Erythroblast (primary cell): Measurements from ENCODE around the gene NSRP1.

Source experiments
- GATA1 ChIP-seq: IDR thresholded peaks from 2 replicates; pipeline ENCODE4 v1.6.1; 2011; ENCODE audit warnings: low read depth, mild to moderate bottlenecking, control low read depth, low read length, moderate library complexity
- POLR2A ChIP-seq: IDR thresholded peaks from 2 replicates; pipeline ENCODE4 v1.6.1; 2011; ENCODE audit warnings: mild to moderate bottlenecking, low read length

GRCh38 chr17:30155389-30155788, 38.8 kb downstream of the NSRP1 start:
- TF ChIP-seq POLR2A (no peak), GATA1 (no peak)
